SH-SY5Y (cell line): ENCODE measurements around the gene ARHGAP18.

Experiments used
- GATA2 ChIP-seq: IDR thresholded peaks from 2 replicates; pipeline ENCODE4 v1.6.1; 2011; ENCODE audit warnings: mild to moderate bottlenecking, low read depth, low read length
- GATA3 ChIP-seq: IDR thresholded peaks from 2 replicates; pipeline ENCODE4 v1.6.1; 2011; ENCODE audit warnings: low read depth, mild to moderate bottlenecking, low read length, moderate library complexity

- TF ChIP-seq GATA2 (no peak), GATA3 (no peak)
Observed at GRCh38 chr6:129565811-129566210, 144.2 kb downstream of the ARHGAP18 start.
